Stimulated activated CD4-positive, alpha-beta T cell treated with anti-CD3 and anti-CD28 coated beads, Interleukin-1b, Interleukin-23, amount 100 ng/mL, for 24 hours (primary cell): ENCODE data around the gene CIC.

ENCODE experiments used
- DNase-seq, 4 experiments: peaks; one replicate each; pipeline ENCODE4 v3.0.0-alpha.2; 2020; ENCODE audit warnings: low read depth in 4 of 4, low spot score in 1 of 4

CIC gene

DNA sequence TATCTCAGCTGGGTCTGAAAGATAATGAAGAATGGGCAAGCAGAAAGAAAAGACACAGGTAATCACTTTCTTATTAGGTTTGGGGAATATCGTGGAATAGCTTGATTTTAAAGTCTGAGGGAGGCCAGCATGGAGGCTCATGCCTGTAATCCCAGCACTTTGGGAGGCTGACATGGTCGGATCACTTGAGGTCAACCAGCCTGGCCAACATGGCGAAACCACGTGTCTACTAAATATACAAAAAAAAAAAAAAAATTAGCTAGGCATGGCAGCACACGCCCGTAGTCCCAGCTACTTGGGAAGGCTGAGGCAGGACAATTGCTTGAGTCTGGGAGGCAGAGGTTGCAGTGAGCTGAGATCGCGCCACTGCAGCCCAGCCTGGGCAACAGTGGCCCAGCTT is 34.8 kb downstream of the CIC start:
- no peak for DNase-seq

DNA sequence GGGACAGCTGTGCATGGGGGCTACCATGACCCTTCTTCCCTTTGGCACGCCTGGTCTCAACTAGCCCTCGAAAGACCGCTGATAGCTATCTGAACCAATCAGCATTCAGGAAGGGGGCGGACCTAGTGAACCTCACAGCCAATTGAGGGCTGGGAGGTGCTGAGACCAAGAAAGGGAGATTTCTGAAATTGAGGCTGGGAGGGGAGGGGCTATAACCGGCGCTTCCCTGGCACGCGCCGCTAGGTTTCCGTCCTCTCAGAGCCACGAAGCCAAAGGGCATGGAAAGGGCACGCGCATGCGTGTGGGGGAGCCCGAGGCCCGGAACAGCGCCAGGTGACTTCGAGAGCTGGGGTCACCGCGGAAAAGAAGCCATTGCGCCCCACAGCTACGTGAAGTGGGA is 37.6 kb downstream of the CIC start:
- DNase-seq = no peak

DNA sequence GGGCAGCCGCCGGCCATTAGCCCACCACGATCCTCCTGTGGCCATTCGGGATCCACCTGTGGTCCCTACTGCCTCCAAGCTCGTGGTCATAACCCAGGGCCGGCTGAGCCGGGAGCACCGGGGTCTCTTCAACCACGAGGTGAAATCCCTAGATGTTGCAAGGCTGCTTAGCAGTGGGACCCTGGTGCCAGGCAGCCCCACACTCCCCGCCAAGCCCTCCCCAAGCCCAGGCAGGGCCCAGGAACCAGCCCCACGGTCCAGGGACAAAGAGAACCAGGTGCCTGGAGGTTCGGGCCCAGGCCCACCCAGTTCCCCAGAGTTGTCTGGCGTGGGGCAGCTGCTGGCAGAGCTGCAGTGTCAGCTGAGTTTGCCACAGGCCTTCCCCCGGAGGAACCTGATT is 40.6 kb downstream of the CIC start:
- no peak for DNase-seq

DNA sequence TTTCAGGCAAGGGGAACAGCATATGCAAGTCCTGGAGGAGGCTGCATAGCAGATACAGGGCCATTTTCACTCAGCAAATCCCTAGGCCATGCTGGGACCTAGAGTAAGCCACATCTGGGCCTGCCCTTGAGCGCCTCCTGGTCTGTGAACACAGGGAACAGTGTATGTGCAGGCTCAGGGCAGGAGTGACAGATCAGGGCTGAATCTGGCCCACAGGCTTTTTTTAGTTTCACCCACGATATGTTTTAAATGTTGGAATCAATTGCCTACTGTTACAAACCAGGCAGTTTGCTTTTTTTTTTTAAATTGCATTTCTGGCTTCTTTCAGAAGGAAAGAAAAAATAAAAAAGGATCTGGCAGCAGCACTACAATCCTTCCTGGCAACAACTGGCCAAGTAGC is 42.6 kb downstream of the CIC start:
- no peak for DNase-seq

DNA sequence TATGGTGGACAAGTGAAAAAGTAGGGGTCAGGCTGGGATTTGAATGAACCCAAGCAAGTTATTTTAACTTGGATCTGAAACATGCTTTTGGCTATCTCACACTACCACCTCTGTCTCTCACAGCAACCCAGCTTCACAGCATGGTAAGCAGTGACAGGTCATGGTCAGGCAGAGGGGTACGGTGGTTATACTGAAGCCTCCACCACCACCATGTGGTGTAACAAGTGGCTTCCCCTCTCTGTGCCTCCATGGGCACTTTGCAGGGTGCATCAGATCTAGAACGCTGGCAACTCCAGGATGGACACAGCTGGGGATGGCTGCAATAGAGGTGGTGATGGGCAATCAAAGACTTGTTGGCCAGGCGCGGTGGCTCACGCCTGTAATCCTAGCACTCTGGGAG is 43.3 kb downstream of the CIC start:
- no peak for DNase-seq

DNA sequence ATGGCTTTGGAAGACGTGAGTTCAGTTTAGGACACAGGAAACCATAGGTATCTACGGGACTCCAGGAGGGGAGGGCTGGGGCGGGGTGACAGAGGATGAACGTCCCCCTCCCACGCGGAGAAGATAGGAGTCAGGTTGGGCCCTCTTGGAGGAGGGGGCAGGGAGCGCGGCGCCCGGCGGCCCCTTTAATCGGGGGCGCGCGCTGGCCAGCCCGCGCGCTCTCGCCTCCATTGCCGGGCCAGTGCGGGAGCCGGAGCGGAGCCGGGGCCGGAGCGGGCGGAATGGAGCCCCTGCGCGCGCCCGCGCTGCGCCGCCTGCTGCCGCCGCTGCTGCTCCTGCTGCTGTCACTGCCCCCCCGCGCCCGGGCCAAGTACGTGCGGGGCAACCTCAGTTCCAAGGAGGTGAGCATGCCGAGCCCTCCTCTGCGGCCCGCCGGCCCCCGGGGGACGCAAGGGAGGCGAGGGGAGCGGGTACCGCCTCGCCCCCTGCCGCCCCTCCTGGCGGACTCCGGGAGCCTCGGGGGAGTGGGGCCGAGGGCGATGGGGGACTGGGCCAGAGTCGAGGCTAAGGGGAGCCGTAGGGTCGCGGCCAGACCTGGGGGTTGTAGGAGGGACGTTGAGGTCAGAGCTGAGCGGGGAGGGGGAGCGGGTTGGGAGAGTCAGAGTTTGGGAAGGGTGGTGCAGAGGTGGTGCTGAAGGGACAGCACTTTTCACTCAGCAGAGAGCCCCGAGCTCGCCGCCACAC is 44.2 kb downstream of the CIC start, which contains the start of gene TMEM145:
TSS of gene TMEM145 (plus strand) at position 214 of the 744 bp plus-strand sequence. CDS start at position 282, 68 bp downstream.
- DNase-seq = peak in 1 of 4 experiments; percentile 31

DNA sequence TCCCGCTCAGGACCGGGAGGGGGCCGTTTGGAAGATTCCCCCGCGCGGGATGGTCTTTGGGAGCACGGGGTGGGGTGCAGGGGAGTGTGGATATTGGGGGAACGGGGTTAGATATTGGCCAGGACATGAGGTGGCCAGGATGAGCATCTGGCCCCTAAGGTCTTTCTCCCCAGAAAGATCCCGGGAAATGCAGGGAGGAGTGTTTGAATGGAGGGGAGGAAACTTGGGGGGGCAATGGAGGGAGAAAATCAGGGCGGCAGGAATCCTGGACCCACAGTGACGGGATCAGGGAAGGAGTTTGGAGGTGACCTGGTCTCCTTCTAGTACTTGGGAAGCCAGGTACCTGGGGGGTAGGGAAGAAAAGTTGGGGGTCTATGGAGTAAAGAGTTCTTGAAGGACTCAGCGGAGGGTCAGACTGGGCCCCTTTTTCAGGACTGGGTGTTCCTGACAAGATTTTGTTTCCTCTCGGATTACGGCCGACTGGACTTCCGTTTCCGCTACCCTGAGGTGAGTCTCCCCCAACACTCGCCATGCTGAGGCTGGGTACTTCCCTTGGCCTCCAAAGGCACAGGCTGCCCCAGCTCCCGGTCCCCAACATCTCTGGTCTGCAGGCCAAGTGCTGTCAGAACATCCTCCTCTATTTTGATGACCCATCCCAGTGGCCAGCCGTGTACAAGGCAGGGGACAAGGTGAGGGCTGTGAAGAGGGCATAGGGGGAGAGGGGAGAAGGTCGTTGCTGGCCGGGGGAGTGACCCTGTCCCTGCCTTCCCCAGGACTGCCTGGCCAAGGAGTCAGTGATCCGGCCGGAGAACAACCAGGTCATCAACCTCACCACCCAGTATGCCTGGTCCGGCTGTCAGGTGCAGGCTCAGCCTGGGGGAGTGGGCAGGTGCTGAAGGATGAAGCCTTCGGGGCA is 45.0 kb downstream of the CIC start:
- DNase-seq = no peak

DNA sequence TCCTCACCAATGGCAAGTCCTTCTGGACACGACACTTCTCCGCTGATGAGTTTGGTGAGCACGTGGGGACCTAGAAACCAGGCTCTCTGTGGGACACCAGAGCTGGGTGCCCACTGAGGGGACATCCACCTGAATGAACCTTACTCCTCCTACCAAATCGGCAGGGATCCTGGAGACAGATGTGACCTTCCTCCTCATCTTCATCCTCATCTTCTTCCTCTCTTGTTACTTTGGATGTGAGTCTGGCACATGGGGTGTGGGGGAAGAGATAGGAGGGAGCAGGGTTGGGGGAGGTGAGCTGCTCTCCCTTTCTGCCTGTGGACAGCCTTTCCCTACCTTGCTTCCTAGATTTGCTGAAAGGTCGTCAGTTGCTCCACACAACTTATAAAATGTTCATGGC is 46.0 kb downstream of the CIC start:
- DNase-seq = no peak

DNA sequence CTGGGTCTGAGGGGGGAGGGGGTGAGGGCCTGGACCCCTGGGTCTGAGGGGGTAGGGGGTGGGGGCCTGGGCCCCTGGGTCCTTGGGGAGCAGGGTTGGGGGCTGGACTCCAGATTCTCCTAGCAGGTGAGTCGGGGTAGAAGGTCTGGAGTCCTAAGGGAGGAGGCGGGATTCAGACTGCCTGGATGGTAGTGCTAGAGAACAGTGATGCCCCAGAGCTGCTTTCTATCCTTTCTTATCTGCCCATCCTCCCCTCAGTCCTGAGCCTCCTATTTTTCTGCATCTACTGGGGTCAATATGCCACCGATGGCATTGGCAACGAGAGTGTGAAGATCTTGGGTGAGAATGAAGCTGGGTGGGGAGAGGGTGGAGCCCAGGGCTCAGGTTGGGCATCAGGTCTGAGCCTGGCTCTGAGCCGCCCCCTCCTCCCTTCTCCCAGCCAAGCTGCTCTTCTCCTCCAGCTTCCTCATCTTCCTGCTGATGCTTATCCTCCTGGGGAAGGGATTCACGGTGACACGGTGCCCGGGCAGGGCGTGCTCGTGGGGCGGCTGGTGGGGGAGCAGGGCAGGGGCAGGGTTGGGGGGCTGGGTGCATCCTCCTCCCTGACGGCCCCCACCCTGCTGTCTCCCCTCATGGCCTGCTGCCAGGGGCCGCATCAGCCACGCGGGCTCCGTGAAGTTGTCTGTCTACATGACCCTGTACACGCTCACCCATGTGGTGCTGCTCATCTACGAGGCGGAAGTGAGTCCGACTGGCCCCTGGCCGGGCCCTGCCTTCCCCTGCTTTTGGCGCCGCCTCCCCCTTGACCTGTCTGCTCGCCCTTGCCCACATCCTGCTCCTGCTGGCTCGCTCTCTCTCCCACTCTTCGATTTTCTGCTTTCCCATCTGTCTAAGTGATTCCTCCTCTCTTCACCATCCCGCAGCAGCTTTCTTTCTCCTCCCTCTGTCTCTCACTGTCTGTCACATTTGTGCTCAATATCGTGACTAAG is 47.5 kb downstream of the CIC start:
- no peak for DNase-seq

DNA sequence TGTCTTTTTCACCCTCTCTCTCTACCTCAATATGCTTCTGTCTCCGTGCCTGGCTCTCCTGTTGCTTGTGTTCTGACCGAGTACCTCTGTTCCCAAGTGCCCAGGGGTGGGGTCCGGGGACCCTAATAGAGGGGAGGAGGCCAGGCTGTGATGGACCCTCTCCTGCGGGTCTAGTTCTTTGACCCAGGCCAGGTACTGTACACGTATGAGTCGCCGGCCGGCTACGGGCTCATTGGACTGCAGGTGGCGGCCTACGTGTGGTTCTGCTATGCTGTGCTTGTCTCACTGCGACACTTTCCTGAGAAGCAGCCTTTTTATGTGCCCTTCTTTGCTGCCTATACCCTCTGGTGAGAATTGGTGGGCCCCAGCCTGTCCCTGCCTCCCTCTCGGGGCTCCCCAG is 48.5 kb downstream of the CIC start:
- DNase-seq = no peak

DNA sequence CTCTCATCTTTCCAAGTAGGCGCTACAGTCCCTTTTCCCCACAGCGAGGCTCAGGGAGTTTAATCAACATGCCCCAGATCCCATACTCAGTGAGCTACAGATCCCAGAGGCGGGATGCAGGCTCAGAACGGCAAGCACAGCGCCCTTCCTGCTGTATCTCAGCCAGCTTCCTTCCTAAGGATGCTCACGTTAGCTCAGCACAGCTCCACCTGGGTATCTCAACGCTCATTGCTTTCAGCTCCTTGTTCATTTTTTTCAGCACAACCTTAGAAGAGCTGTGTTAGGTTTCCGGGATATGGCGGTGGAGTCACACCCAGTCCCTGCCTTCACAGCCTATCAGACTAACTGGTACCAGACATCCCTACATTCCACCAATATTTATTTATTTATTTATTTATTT is 53.3 kb downstream of the CIC start:
- no peak for DNase-seq

DNA sequence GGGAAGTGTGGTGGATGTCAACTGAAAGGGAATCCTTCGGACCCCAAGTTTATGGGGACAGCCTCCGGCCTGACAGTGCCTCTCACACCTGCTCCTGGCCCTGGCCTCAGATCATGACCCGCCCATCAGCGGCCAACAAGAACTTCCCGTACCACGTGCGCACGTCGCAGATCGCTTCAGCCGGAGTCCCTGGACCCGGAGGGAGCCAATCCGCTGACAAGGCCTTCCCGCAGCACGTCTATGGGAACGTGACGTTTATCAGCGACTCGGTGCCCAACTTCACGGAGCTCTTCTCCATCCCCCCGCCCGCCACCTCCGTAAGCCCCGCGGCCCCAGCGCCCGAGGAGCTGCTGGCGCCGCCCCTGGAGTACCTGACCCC is 54.4 kb downstream of the CIC start:
- DNase-seq = no peak

DNA sequence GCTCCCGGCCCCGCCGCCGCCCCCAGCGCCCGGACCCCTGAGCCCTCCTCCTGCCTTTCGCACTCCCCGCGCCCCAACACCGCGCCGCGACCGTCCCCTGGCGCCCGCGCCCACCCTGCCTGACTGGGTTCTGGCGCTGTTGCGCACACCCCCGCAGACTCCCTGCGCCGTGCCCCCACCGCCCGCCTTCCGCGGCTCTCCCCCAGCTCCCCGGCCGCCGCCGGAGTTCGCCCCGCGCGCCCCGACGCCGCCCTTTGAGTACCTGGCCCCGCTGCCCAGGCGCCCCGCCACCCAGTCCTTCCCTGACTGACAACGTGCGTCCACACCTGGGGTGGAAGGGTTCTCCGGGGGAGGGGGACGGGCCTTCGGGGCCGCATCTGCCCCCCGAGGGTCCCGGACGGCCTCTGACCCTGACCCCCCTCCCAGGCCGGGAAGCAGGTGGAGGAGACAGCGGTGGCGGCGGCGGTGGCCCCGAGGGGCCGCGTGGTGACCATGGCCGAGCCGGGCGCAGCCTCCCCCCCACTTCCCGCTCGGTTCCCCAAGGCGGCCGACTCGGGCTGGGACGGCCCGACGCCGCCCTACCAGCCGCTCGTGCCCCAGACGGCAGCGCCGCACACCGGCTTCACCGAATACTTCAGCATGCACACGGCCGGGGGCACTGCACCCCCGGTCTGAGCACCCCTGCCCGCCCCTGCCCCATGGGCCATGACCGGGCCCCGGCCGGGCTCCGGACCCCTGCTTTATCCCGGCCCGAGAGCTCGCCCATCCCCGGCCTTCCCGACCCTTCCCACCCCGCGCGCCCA is 55.0 kb downstream of the CIC start:
- no peak for DNase-seq

DNA sequence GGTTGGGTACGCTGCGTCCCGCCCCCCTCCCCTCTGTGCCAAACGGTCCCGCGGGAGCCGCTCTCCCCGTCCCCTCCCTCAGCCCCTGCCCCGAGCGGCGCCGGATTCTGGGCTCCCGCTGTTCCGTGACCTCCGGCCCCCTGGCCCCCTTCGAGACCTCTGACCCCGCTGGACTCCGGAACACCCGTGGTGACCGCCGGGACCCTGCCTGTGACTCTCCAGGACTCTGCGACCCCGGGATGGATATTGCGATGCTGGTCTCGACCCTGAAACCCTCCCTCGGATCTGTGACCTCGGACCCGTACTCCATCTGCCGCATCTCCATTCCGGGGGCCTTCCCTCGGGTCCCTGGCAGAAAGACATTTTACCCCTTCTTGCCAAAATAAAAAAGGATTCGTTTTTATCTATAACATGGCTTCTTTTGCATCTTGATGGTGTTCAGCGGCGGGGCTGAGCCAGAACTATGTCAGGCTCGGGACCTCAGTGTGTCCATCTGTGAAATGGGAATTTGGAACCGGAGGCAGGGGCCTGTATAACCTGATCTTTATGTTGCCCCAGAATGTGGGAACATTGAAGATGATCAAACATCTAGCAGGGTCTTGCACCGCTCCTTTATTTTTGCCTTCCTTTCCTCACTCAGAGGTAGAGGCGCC is 55.7 kb downstream of the CIC start:
- no peak for DNase-seq

DNA sequence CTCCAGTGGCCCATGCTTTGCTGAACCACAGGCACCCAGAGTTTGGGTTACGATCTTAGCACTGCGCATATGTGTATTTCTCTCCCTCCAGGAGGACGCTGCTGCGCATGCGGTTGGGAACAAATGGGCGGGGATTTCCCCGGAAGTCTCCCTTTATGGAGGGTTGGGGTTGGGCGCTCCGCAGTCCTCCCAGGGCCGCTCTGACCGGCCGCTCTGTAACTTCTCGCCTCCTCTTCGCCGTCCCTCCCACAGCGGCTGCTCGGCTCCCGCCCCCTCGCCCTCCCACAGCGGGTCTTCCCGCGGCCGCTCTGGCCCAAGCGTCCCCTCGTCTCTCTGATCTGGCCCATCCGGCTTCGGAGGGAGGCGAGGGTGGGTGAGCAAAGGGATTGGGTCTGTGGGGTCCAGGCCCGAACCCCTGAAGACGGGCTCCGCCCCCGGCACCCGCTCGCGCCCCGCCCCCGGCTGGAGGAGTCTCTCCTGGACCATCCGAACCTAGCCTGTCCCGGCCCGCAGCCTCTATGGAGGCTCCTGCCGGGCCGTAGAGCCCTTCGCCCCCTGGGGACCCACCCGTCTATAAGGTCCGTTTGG is 56.4 kb downstream of the CIC start, which contains the start of gene MEGF8:
TSS of gene MEGF8 (plus strand) at position 328 of the 588 bp plus-strand sequence. CDS start 609 bp downstream, outside the sequence.
- peak; percentile 88 to 97 (median 92) for DNase-seq

DNA sequence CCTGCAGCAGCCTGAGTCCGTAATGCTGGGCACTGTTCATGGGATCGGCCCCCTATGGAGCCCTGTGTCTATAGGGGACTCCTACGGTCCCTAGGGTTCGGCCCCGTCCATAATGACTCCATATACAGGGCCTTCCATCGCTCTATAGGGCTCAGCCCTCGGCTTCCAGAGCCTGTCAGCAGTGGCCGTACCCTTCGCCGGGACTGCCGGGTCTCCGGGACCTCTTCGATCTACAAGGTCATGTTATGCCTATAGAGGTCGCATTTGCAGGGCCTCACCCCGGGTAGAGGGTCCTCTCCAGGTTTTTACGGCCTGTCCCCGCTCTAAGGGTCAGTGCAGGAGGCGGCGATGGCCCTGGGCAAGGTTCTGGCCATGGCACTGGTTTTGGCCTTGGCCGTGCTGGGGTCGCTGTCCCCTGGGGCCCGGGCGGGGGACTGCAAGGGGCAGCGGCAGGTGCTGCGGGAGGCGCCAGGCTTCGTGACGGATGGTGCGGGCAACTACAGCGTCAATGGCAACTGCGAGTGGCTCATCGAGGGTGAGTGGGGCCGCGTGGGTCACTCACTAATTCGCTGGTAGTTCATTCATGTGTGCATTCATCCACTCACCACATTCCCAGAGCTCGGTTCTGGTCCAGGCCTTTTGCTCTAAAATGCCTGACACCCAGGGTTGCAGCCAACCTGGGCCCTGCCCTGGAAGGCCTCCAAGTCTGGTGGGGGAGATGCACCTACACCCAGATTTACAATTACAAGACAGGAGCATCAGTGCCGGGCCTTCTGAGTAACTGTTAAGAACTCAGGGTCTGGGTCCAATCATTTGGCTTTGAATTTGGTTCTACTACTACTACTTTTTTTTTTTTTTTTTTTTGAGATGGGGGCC is 57.1 kb downstream of the CIC start:
- DNase-seq = no peak

DNA sequence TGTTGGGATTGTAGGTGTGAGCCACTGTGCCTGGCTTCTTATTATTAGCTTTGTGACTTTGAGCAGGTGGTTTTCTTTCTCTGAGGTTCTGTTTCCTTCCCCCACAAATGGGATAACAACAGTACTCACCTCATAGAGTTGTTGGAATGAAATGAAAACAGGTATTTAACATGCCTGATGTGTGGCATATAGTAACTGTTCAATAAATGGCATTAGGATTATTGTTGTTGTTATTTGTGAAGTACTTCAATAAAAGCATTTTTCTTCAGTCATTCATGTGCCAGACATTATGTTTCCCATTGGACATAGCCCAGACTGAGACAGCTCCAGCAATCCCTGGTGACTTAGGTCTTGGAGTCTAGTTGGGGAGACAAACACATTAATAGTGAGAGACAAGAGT is 57.9 kb downstream of the CIC start:
- DNase-seq = no peak

DNA sequence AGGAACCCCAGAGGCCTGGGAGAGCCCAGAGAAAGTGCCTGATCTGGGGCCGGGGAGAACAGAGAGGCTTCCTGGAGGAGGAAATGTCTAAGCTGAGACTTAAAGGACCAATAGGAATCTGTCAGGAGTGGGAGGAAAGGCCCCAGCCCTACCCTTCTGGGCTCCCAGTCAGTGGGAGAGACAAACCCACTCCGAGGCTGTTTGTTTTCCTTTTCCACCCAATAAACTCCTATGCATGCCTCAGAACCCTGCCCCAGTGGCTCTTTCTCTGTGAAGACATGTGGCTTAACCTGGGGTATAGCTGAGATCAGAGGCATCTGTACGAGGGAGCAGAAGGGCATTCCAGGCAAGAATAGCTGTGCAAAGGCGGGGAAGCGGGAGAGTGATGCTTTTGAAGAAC is 58.3 kb downstream of the CIC start:
- DNase-seq = no peak
